Psoas muscle (tissue), 8 donors: ENCODE data around the gene KERA. TPM values are rescaled to one million over a fixed set of nuclear protein-coding genes. Genes with fewer than 3 reads are reported as not detected.

ENCODE experiments used
- ATAC-seq, 4 donors: fragments of 200-7000 bp; cut with Tn5 transposase; one replicate each; pipeline ENCODE4 v1.9.1; 2020; ENCODE audit warnings: moderate library complexity in 3 of 4, mild to moderate bottlenecking in 2 of 4
- DNase-seq, 2 donors: peaks; one replicate each; pipeline ENCODE4 v3.0.0-alpha.2; 2020
- H3K27ac ChIP-seq: fragments of 200-600 bp; one replicate; pipeline ENCODE4 v1.8.0; 2022
- H3K27me3 ChIP-seq, 3 donors: fragments of 200-600 bp in 1 of 3; one replicate each; pipeline versions ENCODE4 v1.6.1 to v1.8.0; 2013 to 2022; ENCODE audit warnings: low read length in 2 of 3, mild to moderate bottlenecking in 2 of 3, moderate library complexity in 1 of 3; ENCODE audit not compliant: insufficient read depth in 3 of 3
- H3K36me3 ChIP-seq, 2 donors: fragments of 200-600 bp in 1 of 2; one replicate each; pipeline versions ENCODE4 v1.6.1 to v1.8.0; 2013 to 2022; ENCODE audit warnings: low read depth in 1 of 2, mild to moderate bottlenecking in 1 of 2, moderate library complexity in 1 of 2; ENCODE audit not compliant: insufficient read depth in 1 of 2
- H3K4me1 ChIP-seq: fragments of 200-600 bp; one replicate; pipeline ENCODE4 v1.8.0; 2022
- H3K4me3 ChIP-seq: fragments of 200-600 bp; one replicate; pipeline ENCODE4 v1.8.0; 2022; ENCODE audit warnings: mild to moderate bottlenecking
- H3K9me3 ChIP-seq: fragments of 200-600 bp; one replicate; pipeline ENCODE4 v1.8.0; 2022
- WGBS, 3 donors: extraction: QIAGEN DNeasy Blood & Tissue Kit; methylation state at CpG; one replicate each; pipeline versions ENCODE4 v1.1.6 to v1.1.7; 2013; 5-methylcytosine and 5-hydroxymethylcytosine counted together
- intact Hi-C, 2 donors: fragments of 100-400 bp; cut with DNase I; formaldehyde crosslinking; loops; one replicate each; pipeline versions ENCODE4 v1.11.0 to v1.14.2; 2022
- long read RNA-seq, 2 donors: library from polyadenylated mRNA; unstranded; transcript quantifications; one replicate each; pipeline ENCODE4 v2.0.0, GENCODE V29; 2021
- polyA plus RNA-seq, 3 donors: library from polyadenylated mRNA; stranded (reverse); fragments of 200-250 nt; gene quantifications; one replicate each; pipeline ENCODE4 v1.2.3, GENCODE V29; 2013
- total RNA-seq, 4 donors: library from RNA; stranded (reverse); fragmentation: NEBNext Ultra II Directional in 2 of 4; extraction: Animal tissue kit (Norgen Biotek cat#: 25700) in 2 of 4; gene quantifications; one replicate each; pipeline versions ENCODE4 v1.2.1 to v1.2.4, GENCODE V29; 2021 to 2023
- TF ChIP-seq, protein P1 (sequence below): fragments of 200-600 bp; IDR thresholded peaks from one replicate; pipeline ENCODE4 v1.8.0; 2022; ENCODE audit warnings: antibody characterized with exemption
- donor health status: healthy with polysubstance abuse.
- donor health status: DM: no; HTN: no; CAD: no; lungs with moderate emphysema.
- donor health status: Bipolar disorder and iron deficiency.
- donor health status: healthy.
- donor health status: DM: yes; HTN: yes; CAD: no.
- donor health status: DM: no; HTN: no; CAD: no.
- donor health status: DM: no; HTN: no; CAD: no.
- donor health status: DM: yes; HTN: yes; CAD: no.

Gene KERA, protein sequence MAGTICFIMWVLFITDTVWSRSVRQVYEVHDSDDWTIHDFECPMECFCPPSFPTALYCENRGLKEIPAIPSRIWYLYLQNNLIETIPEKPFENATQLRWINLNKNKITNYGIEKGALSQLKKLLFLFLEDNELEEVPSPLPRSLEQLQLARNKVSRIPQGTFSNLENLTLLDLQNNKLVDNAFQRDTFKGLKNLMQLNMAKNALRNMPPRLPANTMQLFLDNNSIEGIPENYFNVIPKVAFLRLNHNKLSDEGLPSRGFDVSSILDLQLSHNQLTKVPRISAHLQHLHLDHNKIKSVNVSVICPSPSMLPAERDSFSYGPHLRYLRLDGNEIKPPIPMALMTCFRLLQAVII
- total RNA-seq (under 1 TPM in 1 of 4 donors, not detected in 3; 0.17 TPM), polyA plus RNA-seq (not detected)
- long read RNA-seq, donor 1 = 0 reads
- long read RNA-seq, donor 2 = 0 reads

DNA sequence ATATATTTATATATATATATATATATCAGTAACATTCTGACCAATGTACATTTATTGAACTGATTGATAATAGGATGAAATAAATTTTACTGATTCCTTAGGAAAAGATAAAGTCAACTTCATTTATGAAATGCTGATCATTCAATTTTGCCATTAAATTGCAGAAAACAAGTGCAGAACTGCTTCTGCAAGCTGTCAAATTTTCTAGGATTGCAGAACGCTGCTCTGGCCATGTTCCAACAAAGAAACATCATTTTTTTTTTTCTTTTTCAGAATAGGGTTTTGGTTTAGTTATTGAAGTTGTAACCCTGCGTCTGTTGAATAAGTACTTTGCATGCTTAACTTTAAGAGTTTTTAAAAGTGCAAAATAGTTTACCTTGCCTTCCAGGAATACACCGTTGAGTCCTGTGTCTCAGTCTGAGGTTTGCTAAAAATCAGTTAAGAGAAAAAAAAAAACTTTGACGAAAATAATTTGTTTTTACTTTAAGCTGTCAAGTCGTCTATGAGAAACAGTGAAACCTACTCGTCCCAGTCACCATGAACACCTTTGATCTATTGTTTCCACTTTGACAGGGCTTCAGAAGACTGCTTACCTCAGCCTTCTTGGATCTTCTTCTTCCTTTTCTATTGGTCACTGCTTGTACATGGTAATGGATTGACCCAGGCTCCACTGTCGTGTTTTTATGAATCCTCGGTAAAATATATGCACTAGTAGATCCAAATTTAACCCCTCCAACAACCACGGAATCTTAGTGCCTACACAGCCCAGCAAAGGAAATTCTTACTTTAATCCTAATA lies at the start of gene KERA:
Gene KERA (minus strand): TSS at position 657 of the 798 bp plus-strand sequence. CDS start 1,743 bp downstream, outside the sequence.
- 42 to 45% (median 45%) methylated on average over 9 of the region's 9 CpGs for WGBS, 3 donors
- Histone ChIP-seq H3K36me3 (no peaks in the 10 kb centered on the region), H3K27me3 (no peaks in the 10 kb centered on the region), H3K9me3 (no peaks in the 10 kb centered on the region), H3K4me3 (no peak within 1 kb of the TSS), H3K27ac (no peak within 1 kb of the TSS), H3K4me1 (no peaks in the 10 kb centered on the region)
- TF ChIP-seq, protein P1, sequence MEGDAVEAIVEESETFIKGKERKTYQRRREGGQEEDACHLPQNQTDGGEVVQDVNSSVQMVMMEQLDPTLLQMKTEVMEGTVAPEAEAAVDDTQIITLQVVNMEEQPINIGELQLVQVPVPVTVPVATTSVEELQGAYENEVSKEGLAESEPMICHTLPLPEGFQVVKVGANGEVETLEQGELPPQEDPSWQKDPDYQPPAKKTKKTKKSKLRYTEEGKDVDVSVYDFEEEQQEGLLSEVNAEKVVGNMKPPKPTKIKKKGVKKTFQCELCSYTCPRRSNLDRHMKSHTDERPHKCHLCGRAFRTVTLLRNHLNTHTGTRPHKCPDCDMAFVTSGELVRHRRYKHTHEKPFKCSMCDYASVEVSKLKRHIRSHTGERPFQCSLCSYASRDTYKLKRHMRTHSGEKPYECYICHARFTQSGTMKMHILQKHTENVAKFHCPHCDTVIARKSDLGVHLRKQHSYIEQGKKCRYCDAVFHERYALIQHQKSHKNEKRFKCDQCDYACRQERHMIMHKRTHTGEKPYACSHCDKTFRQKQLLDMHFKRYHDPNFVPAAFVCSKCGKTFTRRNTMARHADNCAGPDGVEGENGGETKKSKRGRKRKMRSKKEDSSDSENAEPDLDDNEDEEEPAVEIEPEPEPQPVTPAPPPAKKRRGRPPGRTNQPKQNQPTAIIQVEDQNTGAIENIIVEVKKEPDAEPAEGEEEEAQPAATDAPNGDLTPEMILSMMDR = no peak
- intact Hi-C loops = no loop called here
- ATAC-seq = no peak
- no peak for DNase-seq

DNA sequence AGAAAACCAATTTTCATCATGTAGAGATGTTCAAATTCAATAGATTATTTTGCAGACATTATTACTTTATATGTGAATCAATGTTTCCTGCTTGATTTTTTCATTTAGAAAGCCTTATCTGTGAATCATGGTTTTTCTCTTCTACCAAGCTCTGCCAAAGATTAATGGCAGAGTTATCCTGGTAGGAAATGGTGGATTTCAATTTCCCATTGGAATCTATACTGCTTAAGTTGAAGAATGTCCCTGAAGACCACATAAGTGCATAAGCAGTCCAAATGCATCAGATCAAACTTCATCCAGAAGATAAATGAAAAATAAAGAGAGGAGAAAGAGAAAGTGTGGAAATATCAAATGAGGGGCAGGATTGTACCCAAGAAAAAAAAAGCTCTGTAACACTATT lies 48.5 kb upstream of the KERA start:
- no peaks in the 10 kb centered on the region for H3K36me3 ChIP-seq
- H3K27me3 ChIP-seq = no peaks in the 10 kb centered on the region
- H3K9me3 ChIP-seq = no peaks in the 10 kb centered on the region
- DNase-seq (no peak), ATAC-seq (no peak)
- H3K27ac ChIP-seq = no peak overlapping the region
- no peaks in the 10 kb centered on the region for H3K4me1 ChIP-seq
- TF ChIP-seq, protein P1 = no peak
- no peak overlapping the region for H3K4me3 ChIP-seq
- intact Hi-C loops = no loop called here

DNA sequence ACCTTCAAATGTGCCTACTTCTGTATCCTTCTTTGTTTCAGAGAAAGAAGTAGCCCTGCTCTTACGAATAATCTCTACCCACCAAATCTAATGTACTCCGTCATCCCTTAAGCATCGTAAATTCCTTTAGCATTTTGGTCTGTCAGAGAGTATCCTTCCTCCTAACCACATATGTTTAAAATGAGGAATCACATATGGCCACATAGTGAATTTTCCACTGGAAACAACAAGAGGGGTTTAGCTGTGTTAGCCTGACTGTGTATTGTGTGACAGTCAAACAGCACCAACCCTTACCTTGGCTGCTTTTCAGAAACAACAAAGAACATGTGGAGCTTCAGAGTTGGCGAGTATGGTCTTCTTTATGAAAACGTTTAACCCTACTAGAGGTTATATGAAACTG lies 48.0 kb upstream of the KERA start:
- TF ChIP-seq, protein P1 = no peak
- Histone ChIP-seq H3K36me3 (no peaks in the 10 kb centered on the region), H3K4me1 (no peaks in the 10 kb centered on the region), H3K27ac (no peak overlapping the region), H3K27me3 (no peaks in the 10 kb centered on the region), H3K4me3 (no peak overlapping the region), H3K9me3 (no peaks in the 10 kb centered on the region)
- DNase-seq (no peak), ATAC-seq (no peak)
- WGBS, 3 donors = 72 to 77% (median 75%) methylated on average over 5 of the region's 5 CpGs
- intact Hi-C loops = no loop called here

DNA sequence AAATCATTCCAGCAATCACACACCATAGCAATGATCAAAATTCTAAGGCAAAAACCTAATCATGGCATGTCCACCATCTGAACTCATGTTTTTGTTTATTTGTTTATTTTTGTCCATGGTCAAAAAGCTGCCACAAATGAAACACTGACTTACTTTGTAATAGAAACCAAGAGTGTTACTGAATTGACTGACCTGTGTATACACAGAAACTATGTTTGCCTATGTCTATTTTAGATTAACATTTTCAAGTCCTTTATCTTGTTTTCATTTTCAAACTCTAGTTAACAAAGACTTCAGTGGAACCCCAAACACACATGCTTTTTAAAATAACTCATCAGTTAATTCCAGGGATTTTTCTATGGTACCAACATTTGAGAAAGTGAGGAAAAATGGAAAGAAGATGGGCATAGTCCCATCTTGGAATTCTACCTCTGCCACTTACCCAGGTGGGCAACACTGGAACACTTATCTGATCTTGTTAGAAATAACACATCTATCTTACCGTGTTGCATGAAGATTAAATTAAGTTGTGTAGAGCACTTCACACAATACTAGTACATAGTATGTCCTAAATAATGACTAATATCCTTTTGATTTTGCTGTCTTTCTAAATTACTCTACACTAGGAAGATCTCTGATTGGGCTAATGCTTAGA lies 47.1 kb upstream of the KERA start:
- H3K36me3 ChIP-seq = no peaks in the 10 kb centered on the region
- no peaks in the 10 kb centered on the region for H3K27me3 ChIP-seq
- WGBS, 3 donors = 61 to 82% (median 66%) methylated on average over 1 of the region's 1 CpG
- TF ChIP-seq, protein P1 = no peak
- no peak overlapping the region for H3K27ac ChIP-seq
- no peaks in the 10 kb centered on the region for H3K4me1 ChIP-seq
- ATAC-seq (no peak), DNase-seq (no peak)
- no peak overlapping the region for H3K4me3 ChIP-seq
- no peaks in the 10 kb centered on the region for H3K9me3 ChIP-seq
- intact Hi-C loops = no loop called here
